Stimulated activated CD4-positive, alpha-beta T cell treated with anti-CD3 and anti-CD28 coated beads, TNF-alpha, amount 100 ng/mL, for 48 hours (primary cell): ENCODE measurements around the gene ATG2A.
"Not testable (repeated sequence)": the region's sequence is repeated elsewhere in the genome, so short reads cannot be mapped to it uniquely, and the experiment has no call there.

Experiments
- DNase-seq, 3 donors: peaks; one replicate each; pipeline ENCODE4 v3.0.0-alpha.2; 2020; ENCODE audit warnings: low read depth in 3 of 3

Gene ATG2A

DNA sequence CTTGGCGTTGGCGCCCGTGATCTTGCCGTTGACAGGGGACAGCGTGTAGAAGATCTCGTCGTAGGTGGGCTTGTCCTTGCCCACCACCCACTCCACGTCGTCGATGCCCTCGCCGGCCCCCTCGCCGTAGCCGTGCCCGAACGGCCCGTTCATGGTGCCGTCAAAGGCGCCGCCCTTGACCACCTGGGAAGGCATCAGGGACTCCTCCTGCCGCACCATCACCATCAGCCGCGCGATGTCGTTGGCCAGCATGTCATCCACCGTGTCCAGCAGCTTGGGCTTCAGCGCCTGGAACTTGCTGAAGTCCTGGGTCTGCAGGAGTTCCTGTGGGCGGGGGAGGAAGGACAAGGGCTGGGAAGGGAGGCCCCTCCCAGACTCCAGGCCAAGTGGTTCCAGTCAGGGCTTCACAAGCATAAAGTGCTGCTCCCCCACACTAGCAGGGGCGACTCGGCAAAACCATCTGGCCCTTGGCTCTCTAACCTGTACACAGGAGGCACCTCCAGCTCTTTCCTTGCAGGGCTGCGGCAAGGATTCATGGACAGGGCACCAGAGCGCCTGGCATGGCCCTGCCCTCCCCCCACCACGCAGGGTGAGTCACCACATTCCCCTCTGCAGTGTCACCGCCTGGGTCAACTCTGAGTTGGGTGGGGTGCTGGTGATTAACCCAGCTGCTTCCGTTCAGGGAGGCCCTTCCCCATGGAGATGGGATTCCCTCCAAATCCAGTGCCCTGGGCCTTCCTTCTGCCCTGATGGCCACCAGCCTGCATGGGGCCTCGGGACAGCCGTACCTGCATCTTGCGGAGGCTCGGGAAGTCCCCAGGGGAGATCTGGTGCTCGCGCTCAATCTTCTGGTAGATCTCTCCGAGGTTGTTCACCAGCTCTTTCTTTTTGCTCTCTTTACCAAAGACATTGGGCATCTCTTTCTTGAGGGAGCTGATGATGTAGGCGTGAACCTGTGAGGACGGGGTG lies 62.2 kb downstream of the ATG2A start:
- DNase-seq = no peak

DNA sequence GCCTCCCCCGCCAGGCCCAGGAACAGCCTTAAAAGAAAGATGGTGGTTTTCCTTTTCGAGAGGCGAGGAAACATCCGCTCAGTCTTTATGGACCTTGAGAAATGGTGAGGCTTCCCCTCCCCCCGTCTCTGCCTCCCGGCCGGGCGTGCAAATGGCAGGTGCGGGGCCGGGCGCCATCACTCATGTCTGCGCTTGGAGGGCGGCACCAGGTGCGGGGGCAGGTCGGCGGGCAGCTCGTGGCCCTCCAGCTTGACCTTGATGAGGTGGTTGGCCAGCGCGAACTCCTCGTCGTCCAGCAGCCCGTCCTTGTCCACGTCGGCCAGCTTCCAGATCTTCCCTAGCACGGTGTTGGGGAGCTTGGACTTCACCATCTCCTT lies 62.9 kb downstream of the ATG2A start:
- DNase-seq = no peak

DNA sequence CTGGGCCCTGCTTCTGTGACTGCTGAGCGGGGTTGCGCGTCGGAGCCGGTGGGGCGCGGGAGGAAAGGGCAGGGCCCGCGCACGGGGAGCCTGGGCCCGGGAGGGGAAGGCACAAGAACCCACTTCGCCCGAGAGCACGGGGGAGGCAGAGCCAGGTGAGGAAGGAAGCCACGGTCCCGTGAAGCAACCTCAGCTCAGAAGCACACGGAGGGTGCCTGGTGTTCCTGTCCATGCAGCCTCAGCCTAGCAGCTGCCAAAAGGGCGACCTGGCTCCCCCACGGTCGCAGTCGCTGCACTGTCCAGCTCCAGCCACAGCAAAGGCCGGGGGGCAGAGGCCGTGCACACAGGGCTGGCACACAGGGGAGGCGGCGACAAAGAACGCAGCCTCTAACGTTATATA lies 63.3 kb downstream of the ATG2A start:
- DNase-seq = no peak

DNA sequence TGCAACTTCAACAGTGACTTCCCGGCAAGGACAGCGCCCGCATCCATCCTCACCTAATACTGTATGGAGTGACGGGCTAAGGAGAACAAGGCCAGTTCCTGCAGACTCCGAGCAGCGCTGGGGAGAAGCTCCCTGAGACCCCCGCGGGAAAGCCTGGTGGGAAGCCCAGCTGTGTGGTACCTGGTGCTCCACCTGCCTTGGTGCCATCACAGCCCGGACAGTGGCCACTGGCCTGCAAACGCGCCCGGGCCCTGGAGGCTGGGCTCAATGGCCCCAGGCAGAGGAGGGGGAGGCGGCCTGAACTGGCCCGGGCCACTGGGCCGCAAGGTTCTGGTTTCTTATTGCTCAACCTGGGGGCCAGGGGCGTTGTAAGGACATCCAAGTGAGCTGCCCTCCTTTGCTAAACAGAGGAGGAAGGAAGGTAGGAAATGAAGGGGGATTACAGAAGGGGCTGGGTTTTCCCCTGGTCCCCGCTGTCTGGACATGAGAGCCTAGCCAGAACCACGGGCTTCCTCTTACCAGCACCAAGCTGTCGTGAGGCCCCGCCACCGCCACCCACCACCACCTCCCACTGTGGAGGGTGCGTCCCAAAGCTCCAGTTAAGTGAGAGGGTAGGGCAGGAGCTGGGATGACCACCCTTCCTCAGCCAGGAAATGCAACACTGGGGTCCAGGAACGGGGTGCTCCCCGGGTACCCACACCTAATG lies 64.1 kb downstream of the ATG2A start:
- DNase-seq = no peak

DNA sequence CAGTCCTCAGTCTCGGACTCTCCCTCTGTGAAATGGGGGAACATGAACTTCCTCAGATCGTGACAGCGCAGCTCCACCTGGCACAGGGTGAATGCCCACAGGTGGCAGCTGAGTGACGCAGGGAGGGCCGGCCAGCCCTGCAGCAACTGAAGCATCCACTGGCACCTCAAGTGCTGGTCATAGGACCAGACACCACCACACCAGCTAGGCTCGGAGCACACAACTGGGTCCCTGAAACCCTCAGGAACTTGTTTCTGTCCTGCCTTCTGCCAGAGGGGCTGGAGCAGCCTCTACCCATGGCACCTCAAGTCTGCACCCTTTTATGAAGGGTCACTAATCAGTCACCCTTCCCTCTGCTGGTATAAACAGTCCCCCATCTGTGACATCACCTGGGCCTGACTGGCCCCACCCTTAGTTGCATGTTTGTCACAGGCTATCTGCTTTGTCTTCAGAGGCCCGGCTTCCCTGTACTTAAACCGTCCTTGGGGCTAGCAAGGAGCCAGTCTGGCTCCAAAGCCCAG lies 65.1 kb downstream of the ATG2A start:
- no peak for DNase-seq

DNA sequence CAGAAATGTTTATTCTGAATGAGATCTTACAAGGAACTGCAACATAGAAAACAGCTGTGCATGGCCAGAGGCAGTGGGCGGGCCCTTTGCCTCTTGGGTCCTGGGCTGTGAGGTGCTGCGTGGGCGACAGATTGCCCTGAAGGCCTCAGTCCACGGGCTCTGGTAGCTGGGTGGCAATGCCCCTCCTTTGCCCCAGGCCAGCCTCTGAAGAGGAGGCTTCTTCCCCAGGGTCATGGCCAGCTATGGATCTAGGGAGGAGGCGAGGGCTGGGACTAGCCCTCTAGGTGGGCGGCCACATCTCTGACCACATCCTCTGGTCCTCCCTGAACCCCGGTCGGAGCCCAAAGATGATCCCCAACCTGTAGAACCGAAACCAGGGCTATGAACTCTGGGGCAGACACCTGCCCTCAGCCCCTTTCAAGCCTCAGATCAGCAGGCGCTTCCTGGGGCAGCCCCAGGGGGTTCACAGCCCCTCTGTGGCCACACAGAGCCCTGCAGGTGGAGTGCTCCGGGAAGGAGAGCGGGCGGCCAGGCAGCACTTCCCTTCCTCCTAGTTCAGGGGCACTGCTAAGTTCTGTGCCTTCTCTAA lies 65.9 kb downstream of the ATG2A start:
- no peak for DNase-seq

DNA sequence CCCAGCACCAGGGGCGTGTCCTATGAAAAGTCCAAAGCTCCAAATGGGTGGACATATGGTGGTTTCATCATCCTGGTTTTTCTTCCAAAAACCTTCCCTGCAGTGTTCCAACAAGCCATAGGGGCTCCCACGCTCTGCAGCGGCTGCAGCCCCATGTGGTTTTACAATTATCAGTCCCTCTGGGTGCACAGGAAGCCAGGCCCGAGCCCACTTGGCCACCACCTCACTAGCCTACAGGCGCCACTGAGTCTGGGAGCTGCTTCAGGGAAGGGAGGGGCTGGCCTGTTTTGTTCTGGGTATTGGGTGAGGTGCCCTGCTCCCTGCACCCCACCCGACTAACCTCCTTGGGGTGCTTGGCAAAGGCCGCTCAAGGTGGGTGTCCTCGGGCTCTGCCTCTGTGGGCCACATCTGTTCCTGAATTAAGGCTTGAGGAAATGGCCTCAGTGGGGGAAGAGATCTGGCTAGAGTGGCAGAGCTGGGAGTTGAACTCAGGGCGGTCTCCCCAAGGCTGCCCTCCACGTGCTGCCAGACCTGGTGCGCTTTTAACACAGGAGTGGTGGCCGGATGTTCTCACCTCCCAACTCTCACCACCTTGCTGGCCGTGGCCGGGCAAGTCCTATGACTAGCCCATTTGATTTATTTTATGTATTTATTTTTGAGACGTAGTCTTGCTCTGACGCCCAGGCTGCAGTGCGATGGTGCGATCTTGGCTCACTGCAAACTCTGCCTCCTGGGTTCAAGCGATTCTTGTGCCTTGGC lies 67.2 kb downstream of the ATG2A start:
- no peak for DNase-seq

DNA sequence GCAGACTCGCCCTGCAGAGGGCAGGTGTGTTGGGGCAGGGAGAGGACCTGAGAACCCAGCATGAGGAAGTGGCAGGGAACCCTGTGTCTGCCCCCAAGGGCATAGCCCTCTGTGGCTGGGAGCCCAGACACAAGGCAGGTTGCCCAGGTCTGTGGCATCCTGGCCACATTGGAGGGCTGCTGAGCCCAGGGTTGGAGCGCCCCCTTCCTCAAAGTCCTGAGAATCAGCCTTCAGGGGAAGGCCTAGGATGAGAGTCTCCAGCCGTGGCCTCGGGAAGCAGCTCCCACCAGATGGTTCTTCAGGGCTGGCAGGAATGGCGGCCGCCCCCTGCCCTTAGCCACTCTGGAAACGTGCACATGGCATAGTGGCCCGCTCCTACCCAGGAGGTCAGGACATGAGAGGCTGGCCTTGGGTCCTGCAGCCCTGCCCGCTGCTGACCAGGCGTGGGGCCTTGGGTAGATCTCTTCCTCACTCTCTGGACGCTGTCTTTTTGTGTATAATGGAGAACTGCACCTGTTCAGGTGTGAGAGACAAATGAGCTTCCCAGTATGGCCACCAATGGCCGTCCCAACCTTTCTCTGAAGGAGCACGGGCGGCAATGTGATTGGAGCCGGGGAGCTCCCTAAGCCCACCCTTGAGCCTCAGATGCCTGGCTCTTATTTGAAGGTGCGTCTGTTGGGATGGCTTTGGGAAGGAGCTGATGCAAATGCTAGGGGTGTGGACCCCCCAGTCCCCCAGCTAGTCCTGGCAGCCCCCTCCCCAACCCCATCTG lies 68.0 kb downstream of the ATG2A start:
- DNase-seq = no peak

DNA sequence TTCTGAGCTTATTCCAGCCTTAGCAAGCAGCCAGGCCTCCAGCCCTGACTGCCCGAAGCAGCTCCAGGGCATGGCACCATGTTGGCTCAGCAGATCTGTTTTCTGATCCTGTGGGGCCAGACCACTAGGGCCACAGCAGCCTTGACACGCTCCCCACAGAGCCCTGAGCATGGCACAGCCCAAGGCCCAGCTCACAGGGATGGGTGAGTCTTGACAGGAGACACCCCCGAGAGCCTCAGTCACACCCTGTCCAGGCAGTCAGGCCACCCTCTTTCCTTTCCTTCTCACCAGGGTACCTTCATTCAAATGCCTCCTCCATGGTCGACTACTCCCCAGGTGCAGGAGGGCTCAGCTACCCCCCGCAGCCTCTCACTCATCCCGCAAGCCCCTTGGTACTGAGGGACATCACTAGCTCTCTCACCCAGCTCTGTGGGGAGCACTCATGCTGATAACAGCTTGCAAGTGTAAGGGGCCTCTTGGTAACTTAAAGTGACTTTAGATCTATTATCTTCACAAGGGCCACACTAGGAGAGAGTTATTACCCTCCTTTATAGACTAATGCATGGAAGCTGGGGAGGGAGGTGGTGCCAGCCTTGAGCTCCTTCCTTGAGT lies 68.7 kb downstream of the ATG2A start:
- no peak for DNase-seq

DNA sequence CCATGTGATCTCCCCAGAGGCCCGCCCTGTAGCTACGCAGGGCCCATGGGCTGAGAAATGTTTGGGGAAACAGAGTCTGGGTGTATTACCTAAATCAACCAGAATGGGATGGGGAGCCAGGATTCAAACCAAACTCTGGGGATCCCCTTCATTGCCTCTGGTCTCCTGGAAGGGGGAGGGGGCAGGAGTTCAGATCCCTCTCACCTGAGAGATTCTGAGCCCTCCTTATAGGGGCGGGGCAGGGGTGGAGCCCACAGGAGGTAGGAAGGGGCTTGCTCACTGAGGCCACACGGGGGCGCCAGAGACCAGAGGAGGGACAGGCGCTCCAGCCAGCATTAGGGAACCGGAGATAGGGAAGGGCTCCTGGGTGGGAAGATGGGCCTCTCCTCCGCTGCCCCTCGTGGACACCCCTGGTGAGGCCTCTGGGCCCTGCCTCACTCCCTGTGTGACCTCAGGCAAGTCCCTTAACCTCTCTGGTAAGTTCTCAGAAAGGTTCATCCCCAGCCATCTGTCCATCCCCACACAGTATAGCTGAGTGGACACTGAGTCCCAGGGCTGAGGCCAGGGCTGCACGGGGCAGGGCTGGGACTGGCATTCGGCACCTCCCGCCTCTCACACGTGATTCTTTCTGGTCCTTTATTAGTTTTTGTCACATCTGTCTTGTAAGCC lies 69.9 kb downstream of the ATG2A start:
- DNase-seq = peak; percentile 80 to 99 (median 90)

DNA sequence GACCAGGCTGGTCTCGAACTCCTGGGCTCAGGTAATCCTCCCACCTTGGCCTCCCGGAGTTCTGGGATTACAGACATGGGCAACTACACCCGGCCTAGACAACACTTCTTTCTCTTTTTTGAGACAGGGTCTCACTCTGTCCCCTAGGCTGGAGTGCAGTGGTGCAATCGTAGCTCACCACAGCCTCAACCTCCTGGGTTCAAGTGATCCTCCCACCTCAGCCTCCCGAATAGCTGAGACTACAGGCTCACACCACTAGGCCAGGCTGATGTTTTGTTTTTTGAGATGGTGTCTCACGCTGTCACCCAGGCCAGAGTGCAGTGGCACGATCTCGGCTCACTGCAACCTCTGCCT lies 71.3 kb downstream of the ATG2A start:
- not testable (repeated sequence) for DNase-seq

DNA sequence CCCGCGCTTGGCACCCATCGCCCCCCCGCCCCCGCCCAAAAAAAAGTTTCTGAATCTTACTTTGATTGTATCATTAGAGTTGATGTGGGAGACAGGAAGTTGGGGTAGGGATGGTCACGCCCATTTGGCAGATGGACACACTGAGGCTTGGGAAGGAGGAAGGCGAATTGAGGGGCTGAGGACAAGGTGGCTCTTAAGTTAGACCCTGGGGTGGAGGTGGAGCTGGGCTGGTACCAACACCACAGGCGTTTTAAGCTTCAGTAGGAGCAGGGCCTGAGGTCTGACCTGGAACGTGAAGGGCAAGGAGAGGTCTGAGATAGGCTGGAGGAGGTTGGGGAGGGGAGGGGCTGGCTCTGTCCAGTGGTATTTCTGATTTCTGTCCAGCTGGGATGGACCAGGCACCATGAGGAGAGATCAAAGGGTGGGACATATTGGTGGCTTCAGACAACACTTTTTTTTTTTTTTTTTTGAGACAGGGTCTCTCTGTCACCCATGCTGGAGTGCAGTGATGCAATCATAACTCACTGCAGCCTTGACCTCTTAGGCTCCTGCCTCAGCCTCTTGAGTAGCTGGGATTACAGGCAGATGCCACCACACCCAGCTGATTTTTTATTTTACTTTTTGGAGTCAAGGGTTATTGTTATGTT lies 71.8 kb downstream of the ATG2A start:
- DNase-seq = no peak
